A549 (cell line): ENCODE data around the gene OGDH. TPM values are rescaled to one million over a fixed set of nuclear protein-coding genes. Genes with fewer than 3 reads are reported as not detected.

Experiments
- ATAC-seq, 2 experiments: fragments of 200-7000 bp in 1 of 2; fragments of >200 bp in 1 of 2; cut with Nextera tagmentation in 1 of 2; cut with Tn5 transposase in 1 of 2; 3 replicates each; pipeline versions ENCODE4 v1.8.0 to v1.9.1; 2018 to 2020; ENCODE audit warnings: mild to moderate bottlenecking in 1 of 2, moderate library complexity in 1 of 2
- CTCF ChIA-PET: fragments of 300-600 bp; sonication (Branson Sonifier 250); formaldehyde crosslinking; extraction: SDS; loops from one replicate; lab custom pipeline; 2021; ENCODE audit warnings: antibody characterized with exemption, inconsistent platforms; lab: Yijun Ruan, JAX
- POLR2A ChIA-PET: fragments of 350-600 bp; formaldehyde crosslinking; extraction: SDS; loops from one replicate; lab custom pipeline; 2021; ENCODE audit warnings: antibody characterized with exemption, inconsistent platforms; lab: Yijun Ruan, JAX
- DNase-seq, 2 experiments: peaks; one replicate each; pipeline versions ENCODE4 v3.0.0 to v3.0.0-alpha.2; 2011 to 2016; ENCODE audit warnings: low read depth in 1 of 2, low spot score in 1 of 2
- FAIRE-seq: peaks from 2 replicates; lab custom pipeline; 2011; peaks lifted over from hg19 to GRCh38; lab: Jason Lieb, UNC
- H3K27ac ChIP-seq, 2 experiments: fragments of >200 bp; sonication (Bioruptor Twin); formaldehyde crosslinking; 3 replicates each; pipeline ENCODE4 v1.5.1; 2016 to 2017
- H3K4me1 ChIP-seq: fragments of >200 bp; sonication (Bioruptor Twin); formaldehyde crosslinking; 3 replicates; pipeline ENCODE4 v1.6.1; 2016
- H3K4me2 ChIP-seq: fragments of >200 bp; sonication (Bioruptor Twin); formaldehyde crosslinking; 3 replicates; pipeline ENCODE4 v1.6.1; 2016
- H3K4me3 ChIP-seq: fragments of >200 bp; sonication (Bioruptor Twin); formaldehyde crosslinking; 3 replicates; pipeline ENCODE4 v1.5.1; 2016
- H3K9me3 ChIP-seq: fragments of >200 bp; sonication (Bioruptor Twin); formaldehyde crosslinking; 3 replicates; pipeline ENCODE4 v1.6.1; 2016
- CEBPB ChIP-seq, 2 experiments: fragments of >200 bp in 1 of 2; sonication (Bioruptor Twin) in 1 of 2; formaldehyde crosslinking in 1 of 2; IDR thresholded peaks; 2 replicates each; pipeline ENCODE4 v1.6.1; 2012 to 2016
- CHD4 ChIP-seq: fragments of 200-600 bp; sonication (generic); IDR thresholded peaks from 2 replicates; pipeline ENCODE4 v1.6.1; 2016; ENCODE audit warnings: antibody characterized with exemption, mild to moderate bottlenecking, borderline replicate concordance
- EHF ChIP-seq: fragments of 250-450 bp; sonication (Bioruptor Pico); IDR thresholded peaks from 2 replicates; pipeline ENCODE4 v1.5.0; 2020; ENCODE audit warnings: mild to moderate bottlenecking
- FOSB ChIP-seq: fragments of 250-450 bp; sonication (Bioruptor Pico); IDR thresholded peaks from 2 replicates; pipeline ENCODE4 v1.5.0; 2020; ENCODE audit warnings: mild to moderate bottlenecking, moderate library complexity
- FOSL2 ChIP-seq, 2 experiments: fragments of 450-650 bp in 1 of 2; fragments of >200 bp in 1 of 2; sonication (Bioruptor Twin) in 1 of 2; formaldehyde crosslinking; IDR thresholded peaks; 2 replicates each; pipeline versions ENCODE4 v1.5.0 to v1.6.1; 2016 to 2020; ENCODE audit warnings: mild to moderate bottlenecking in 1 of 2, moderate library complexity in 1 of 2
- FOXS1 ChIP-seq: fragments of 250-450 bp; sonication (Bioruptor Pico); IDR thresholded peaks from 2 replicates; pipeline ENCODE4 v1.5.0; 2020; ENCODE audit warnings: mild to moderate bottlenecking, moderate library complexity
- GATA3 ChIP-seq: IDR thresholded peaks from 2 replicates; pipeline ENCODE4 v1.6.1; 2012; ENCODE audit warnings: borderline replicate concordance
- HDAC2 ChIP-seq: fragments of 200-600 bp; sonication (generic); IDR thresholded peaks from 2 replicates; pipeline ENCODE4 v1.6.1; 2016
- HOXB13 ChIP-seq: fragments of 250-450 bp; sonication (Bioruptor Pico); IDR thresholded peaks from 2 replicates; pipeline ENCODE4 v1.5.0; 2020; ENCODE audit warnings: low read depth, mild to moderate bottlenecking, moderate library complexity
- HOXB5 ChIP-seq: fragments of 250-450 bp; sonication (Bioruptor Pico); IDR thresholded peaks from 2 replicates; pipeline ENCODE4 v1.5.0; 2020; ENCODE audit warnings: mild to moderate bottlenecking, moderate library complexity
- JUNB ChIP-seq: fragments of >200 bp; sonication (Bioruptor Twin); formaldehyde crosslinking; IDR thresholded peaks from 2 replicates; pipeline ENCODE4 v1.6.1; 2016
- MAFK ChIP-seq: fragments of 450-650 bp; IDR thresholded peaks from 2 replicates; pipeline ENCODE4 v1.6.1; 2014; ENCODE audit not compliant: partially characterized antibody
- NFE2L2 ChIP-seq: fragments of 150-350 bp; conservative IDR thresholded peaks from 2 replicates; pipeline ENCODE4 v1.6.1; 2014; ENCODE audit warnings: low read length
- NPAS2 ChIP-seq: fragments of 250-450 bp; sonication (Bioruptor Pico); IDR thresholded peaks from 2 replicates; pipeline ENCODE4 v1.8.0; 2022; ENCODE audit warnings: mild to moderate bottlenecking, moderate library complexity, borderline replicate concordance
- NR3C1 ChIP-seq: fragments of >200 bp; sonication (Bioruptor Twin); formaldehyde crosslinking; IDR thresholded peaks from 3 replicates; pipeline ENCODE4 v1.6.1; 2017
- RARB ChIP-seq: fragments of 250-450 bp; sonication (Bioruptor Pico); IDR thresholded peaks from 2 replicates; pipeline ENCODE4 v1.8.0; 2021; ENCODE audit warnings: mild to moderate bottlenecking, moderate library complexity
- RFX5 ChIP-seq: fragments of 450-650 bp; IDR thresholded peaks from 2 replicates; pipeline ENCODE4 v1.7.1; 2014; ENCODE audit warnings: antibody characterized with exemption, mild to moderate bottlenecking, moderate library complexity
- SMC3 ChIP-seq: fragments of >200 bp; sonication (Bioruptor Twin); formaldehyde crosslinking; IDR thresholded peaks from 3 replicates; pipeline ENCODE4 v1.6.1; 2018; ENCODE audit warnings: inconsistent platforms
- TFCP2L1 ChIP-seq: fragments of 250-450 bp; sonication (Bioruptor Pico); IDR thresholded peaks from 2 replicates; pipeline ENCODE4 v1.5.0; 2021; ENCODE audit warnings: mild to moderate bottlenecking
- ZFP36 ChIP-seq: fragments of 450-650 bp; IDR thresholded peaks from 2 replicates; pipeline ENCODE4 v1.6.1; 2014; ENCODE audit warnings: borderline replicate concordance; ENCODE audit not compliant: partially characterized antibody
- ZNF302 ChIP-seq: fragments of 250-450 bp; sonication (Bioruptor Pico); IDR thresholded peaks from 2 replicates; pipeline ENCODE4 v1.9.0; 2021; ENCODE audit warnings: inconsistent platforms, mild to moderate bottlenecking, moderate library complexity
- WGBS: methylation state at CpG from one replicate; pipeline ENCODE4 v1.1.6; 2017; ENCODE audit errors: missing lambda C conversion rate; 5-methylcytosine and 5-hydroxymethylcytosine counted together
- polyA plus RNA-seq, 4 experiments: library from polyadenylated mRNA; depleted of rRNA in 3 of 4; stranded (reverse); fragments of >200 nt; fragmentation: RNase III in 1 of 4; extraction: RNeasy Plus Mini Kit Qiagen cat#74134 plus additional on column Dnase treatment in 1 of 4; gene quantifications; 2 replicates in 3 of 4; 3 replicates in 1 of 4; pipeline ENCODE4 v1.2.3, GENCODE V29; 2011 to 2017
- TF ChIP-seq, protein P1 (sequence below): IDR thresholded peaks from 2 replicates; pipeline ENCODE4 v1.6.1; 2012; ENCODE audit warnings: low read depth, borderline replicate concordance
- TF ChIP-seq, protein P2 (sequence below): fragments of 150-350 bp; IDR thresholded peaks from 2 replicates; pipeline ENCODE4 v1.6.1; 2014; ENCODE audit warnings: low read depth, mild to moderate bottlenecking, low read length
- TF ChIP-seq, protein P3 (sequence below): IDR thresholded peaks from 2 replicates; pipeline ENCODE4 v1.6.1; 2012

Gene OGDH
- polyA plus RNA-seq, 2 of the 4 experiments (the other 2 are of a cell fraction), result 32.5 to 38.8 TPM

DNA sequence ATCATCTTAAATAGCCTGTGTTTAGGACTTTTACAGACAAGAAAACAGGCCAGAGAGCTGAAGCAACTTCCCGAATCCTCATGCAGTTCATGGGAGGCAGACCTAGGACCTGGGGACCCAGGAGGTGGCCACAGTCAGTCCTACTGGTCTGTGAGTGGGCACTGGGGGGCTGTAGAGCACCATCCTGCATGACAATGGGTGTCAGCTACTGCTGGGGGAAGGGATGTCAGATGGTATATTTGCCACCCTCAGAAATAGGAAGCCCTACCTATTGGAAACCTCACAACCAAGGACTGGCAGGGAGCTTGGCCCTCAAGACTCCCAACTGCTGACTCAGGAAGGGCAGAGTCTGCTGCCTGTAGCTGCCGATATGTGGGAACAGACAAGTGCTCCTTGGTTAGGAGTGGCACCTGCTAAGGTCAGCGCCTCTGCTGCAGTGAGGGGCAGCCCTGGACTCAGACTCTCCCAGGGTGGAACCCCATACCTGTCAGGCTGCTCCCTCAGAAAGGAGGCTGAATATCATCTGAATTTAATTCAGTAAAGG lies 29.7 kb downstream of the OGDH start:
- Histone ChIP-seq H3K27ac (peak overlapping the region in 1 of 2 experiments; percentile 54; a peak in 3 of 6 replicates), H3K4me3 (no peak overlapping the region), H3K9me3 (no peaks in the 10 kb centered on the region), H3K4me2 (no peak overlapping the region), H3K4me1 (peaks cover 51% of the 10 kb centered on the region)
- ATAC-seq, result no peak
- TF ChIP-seq MAFK (peak; percentile 46), NR3C1 (no peak)
- CTCF ChIA-PET, result interaction anchor here (1.0 to 1.4 kb wide), 2 partner anchors 15 to 500 kb away, joined by 3 to 5 read pairs; no protein-coding TSS in a partner anchor
- POLR2A ChIA-PET, result no interaction called here
- WGBS, result 85% methylated on average over 3 of the region's 3 CpGs
- DNase-seq, result no peak
- FAIRE-seq, result no peak

DNA sequence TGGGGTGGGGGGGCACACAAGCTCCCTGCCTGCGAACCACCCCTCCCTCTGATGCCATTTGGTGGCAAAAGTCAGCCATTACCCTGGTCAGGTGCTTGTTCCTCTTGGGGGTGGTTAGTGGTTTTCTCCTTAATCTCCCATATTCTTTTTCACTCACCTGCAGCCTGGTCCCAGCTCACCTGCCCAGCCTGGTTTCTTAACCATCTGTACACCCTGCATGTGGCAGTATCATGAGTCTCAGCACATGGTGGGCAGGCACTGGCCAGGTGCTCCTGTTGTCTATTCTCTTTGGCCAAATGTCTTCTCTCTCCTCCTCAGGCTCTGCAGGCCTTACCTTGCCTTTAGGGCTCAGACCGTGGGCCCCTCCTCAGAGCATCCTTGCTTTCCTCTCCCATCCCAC lies 30.5 kb downstream of the OGDH start:
- Histone ChIP-seq H3K27ac (no peak overlapping the region), H3K9me3 (no peaks in the 10 kb centered on the region), H3K4me2 (no peak overlapping the region), H3K4me3 (no peak overlapping the region), H3K4me1 (peaks cover 51% of the 10 kb centered on the region)
- FAIRE-seq (no peak), DNase-seq (no peak), ATAC-seq (no peak)
- 89% methylated on average over 2 of the region's 2 CpGs for WGBS
- TF ChIP-seq NR3C1 (no peak), ZFP36 (no peak), GATA3 (no peak), JUNB (no peak)
- ChIA-PET POLR2A (interaction anchor here (0.8 kb wide), 1 partner anchor 8 kb away, joined by 3 read pairs; no protein-coding TSS in a partner anchor), CTCF (interaction anchor here (1.0 to 1.4 kb wide), 2 partner anchors 9 to 499 kb away, joined by 4 to 5 read pairs; no protein-coding TSS in a partner anchor)

DNA sequence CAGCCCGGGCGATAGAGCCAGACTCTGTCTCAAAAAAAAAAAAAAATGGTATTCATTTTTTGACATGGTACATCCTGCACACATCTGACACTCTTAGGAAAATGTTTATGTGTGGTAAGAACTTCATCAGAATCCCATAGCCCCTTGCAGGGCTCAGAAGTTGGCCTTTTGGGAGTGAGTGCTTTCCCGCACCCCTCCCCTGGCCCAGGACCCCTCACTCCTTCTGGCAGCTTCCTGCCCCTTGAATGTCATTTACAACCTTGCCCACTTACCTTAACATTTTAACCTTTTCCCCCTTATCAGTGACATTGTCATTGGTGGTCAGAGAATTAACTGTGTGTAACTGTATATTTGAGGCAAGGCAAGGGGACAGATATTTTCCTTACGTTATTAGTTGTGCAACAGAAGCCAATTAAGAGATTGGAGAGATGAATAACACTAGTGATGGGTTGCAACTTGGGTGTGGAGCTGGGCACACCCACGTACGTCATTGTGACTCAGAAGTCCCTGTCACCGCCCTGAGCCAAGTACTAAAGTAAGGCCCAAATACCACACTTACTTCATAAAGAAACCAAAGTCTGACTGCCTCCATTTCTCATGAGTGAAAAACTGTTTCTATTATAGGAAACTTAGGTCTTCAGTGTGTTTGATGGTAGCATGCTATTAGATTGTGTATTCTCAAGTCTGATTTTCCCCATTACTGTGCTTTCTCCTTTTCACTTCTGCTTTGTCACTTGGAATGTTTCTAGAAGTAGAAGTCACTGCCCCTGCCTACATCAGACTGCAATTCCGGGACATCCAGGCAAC lies 31.6 kb downstream of the OGDH start:
- no peak for FAIRE-seq
- CTCF ChIA-PET, result interaction anchor here (1.0 to 1.5 kb wide), 2 partner anchors 10 to 474 kb away, joined by 3 to 4 read pairs; partner anchors contain the start of gene TBRG4
- Histone ChIP-seq H3K4me3 (no peak overlapping the region), H3K9me3 (no peaks in the 10 kb centered on the region), H3K4me2 (peak overlapping the region; percentile 76), H3K27ac (peak overlapping the region; percentile 75 to 89), H3K4me1 (peaks cover 51% of the 10 kb centered on the region)
- TF ChIP-seq, protein P1, sequence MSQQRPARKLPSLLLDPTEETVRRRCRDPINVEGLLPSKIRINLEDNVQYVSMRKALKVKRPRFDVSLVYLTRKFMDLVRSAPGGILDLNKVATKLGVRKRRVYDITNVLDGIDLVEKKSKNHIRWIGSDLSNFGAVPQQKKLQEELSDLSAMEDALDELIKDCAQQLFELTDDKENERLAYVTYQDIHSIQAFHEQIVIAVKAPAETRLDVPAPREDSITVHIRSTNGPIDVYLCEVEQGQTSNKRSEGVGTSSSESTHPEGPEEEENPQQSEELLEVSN, result no peak
- 0 out of 4 replicates have a peak, but pooled peaks have one; percentile 5 to 58 for TF ChIP-seq CEBPB (IDR thresholded peaks at IDR 0.05)
- TF ChIP-seq, protein P2, sequence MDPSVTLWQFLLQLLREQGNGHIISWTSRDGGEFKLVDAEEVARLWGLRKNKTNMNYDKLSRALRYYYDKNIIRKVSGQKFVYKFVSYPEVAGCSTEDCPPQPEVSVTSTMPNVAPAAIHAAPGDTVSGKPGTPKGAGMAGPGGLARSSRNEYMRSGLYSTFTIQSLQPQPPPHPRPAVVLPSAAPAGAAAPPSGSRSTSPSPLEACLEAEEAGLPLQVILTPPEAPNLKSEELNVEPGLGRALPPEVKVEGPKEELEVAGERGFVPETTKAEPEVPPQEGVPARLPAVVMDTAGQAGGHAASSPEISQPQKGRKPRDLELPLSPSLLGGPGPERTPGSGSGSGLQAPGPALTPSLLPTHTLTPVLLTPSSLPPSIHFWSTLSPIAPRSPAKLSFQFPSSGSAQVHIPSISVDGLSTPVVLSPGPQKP, result no peak
- no peak for TF ChIP-seq FOSL2 (IDR thresholded peaks at IDR 0.05)
- peak; percentile 69 for TF ChIP-seq FOSL2 (CRISPR knock-in tag; IDR thresholded peaks at IDR 0.05)
- no peak for TF ChIP-seq TFCP2L1 (CRISPR knock-in tag)
- TF ChIP-seq ZFP36, result no peak
- TF ChIP-seq NFE2L2, result no peak
- TF ChIP-seq SMC3, result no peak
- no peak for TF ChIP-seq ZNF302 (CRISPR knock-in tag)
- peak; percentile 53; the same call in 1 of the 2 replicates for TF ChIP-seq EHF (CRISPR knock-in tag)
- TF ChIP-seq HOXB13 (CRISPR knock-in tag), result no peak
- no peak for TF ChIP-seq RFX5
- TF ChIP-seq HDAC2, result no peak
- no peak for TF ChIP-seq FOSB (CRISPR knock-in tag)
- no peak for TF ChIP-seq RARB
- TF ChIP-seq FOXS1, result no peak
- TF ChIP-seq CHD4, result no peak
- TF ChIP-seq HOXB5 (CRISPR knock-in tag), result no peak; the same call in 1 of the 2 replicates
- TF ChIP-seq NPAS2 (CRISPR knock-in tag), result no peak
- TF ChIP-seq, protein P3, sequence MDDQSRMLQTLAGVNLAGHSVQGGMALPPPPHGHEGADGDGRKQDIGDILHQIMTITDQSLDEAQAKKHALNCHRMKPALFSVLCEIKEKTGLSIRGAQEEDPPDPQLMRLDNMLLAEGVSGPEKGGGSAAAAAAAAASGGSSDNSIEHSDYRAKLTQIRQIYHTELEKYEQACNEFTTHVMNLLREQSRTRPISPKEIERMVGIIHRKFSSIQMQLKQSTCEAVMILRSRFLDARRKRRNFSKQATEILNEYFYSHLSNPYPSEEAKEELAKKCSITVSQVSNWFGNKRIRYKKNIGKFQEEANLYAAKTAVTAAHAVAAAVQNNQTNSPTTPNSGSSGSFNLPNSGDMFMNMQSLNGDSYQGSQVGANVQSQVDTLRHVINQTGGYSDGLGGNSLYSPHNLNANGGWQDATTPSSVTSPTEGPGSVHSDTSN, result no peak
- peak; percentile 58 to 88 for DNase-seq
- WGBS, result 43% methylated on average over 8 of the region's 8 CpGs
- ATAC-seq, result peak; percentile 55 to 66; a peak in 4 of 6 replicates
- POLR2A ChIA-PET, result interaction anchor here (0.6 to 2.4 kb wide), 2 partner anchors 31 to 111 kb away, joined by 3 to 17 read pairs; partner anchors contain the start of gene OGDH
